Activated gamma-delta T cell treated with anti-CD3 and anti-CD28 coated beads, Interleukin-2, amount 50 U/mL, for 16 hours (primary cell): ENCODE measurements around the gene ODAD4.
A peak's percentile ranks its signal among the peaks of the same experiment; 100 is the strongest.

Experiments used
- DNase-seq: peaks from one replicate; pipeline ENCODE4 v3.0.0-alpha.2; 2020; ENCODE audit warnings: low read depth

The ODAD4 gene, protein sequence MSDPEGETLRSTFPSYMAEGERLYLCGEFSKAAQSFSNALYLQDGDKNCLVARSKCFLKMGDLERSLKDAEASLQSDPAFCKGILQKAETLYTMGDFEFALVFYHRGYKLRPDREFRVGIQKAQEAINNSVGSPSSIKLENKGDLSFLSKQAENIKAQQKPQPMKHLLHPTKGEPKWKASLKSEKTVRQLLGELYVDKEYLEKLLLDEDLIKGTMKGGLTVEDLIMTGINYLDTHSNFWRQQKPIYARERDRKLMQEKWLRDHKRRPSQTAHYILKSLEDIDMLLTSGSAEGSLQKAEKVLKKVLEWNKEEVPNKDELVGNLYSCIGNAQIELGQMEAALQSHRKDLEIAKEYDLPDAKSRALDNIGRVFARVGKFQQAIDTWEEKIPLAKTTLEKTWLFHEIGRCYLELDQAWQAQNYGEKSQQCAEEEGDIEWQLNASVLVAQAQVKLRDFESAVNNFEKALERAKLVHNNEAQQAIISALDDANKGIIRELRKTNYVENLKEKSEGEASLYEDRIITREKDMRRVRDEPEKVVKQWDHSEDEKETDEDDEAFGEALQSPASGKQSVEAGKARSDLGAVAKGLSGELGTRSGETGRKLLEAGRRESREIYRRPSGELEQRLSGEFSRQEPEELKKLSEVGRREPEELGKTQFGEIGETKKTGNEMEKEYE

DNA sequence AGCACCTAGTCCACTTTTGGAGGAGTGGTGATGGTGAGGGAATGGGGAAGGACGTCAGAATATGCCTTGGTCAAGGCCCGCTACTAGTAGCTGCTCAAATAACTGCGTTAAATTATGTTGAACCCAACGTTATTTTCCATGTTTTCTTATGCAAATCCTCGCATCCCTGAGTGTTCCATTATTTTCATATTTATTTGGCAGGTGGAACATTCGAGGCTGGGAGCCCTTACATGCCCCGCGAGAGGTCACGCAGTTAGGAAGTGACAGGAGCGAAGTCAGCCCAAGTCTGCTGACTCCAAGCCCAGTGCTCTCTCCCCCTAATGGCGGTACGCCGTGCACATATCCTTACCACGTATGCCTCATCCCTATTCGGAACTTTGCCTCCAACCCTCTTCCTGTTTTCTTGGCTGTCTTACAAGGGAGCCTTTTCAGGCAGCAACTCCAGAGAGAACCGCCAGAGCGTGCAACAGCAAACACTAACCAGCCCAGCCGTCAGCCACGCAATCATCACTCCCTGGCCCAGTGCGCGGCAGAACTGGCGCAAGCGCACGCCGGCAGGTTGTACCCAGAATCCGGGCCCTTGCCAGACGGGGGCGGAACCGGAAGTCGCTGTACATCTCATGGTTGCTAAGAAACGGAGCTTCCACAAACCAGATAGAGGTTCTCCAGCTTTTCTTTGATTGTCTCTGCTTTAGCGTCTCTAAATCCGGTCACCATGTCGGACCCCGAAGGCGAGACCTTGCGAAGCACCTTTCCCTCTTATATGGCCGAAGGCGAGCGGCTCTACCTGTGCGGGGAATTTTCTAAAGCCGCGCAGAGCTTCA lies at the start of gene ODAD4:
ODAD4 (plus strand) TSS at position 609 of the 824 bp plus-strand sequence; CDS start at position 716, 107 bp downstream.
- peak; percentile 93 for DNase-seq

DNA sequence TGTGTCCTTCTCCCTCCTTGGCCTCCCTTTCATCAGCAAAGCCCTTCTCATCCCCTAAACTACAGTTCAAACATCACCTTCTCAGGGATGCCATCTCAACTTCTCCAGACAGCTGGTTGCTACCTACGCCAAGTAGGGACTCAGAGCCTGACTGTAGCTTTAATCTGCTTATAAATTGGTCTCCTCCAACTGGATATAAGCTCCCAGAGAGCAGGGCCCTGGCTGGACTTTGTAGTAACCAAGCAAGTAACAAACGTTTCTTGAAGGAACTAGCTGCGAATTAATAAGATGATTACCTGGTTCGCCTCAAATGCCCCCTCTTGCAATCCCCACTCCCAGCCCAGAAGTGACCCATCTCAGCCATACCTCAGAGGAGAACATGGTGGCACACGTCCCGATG lies 47.7 kb upstream of the ODAD4 start:
- DNase-seq: no peak

DNA sequence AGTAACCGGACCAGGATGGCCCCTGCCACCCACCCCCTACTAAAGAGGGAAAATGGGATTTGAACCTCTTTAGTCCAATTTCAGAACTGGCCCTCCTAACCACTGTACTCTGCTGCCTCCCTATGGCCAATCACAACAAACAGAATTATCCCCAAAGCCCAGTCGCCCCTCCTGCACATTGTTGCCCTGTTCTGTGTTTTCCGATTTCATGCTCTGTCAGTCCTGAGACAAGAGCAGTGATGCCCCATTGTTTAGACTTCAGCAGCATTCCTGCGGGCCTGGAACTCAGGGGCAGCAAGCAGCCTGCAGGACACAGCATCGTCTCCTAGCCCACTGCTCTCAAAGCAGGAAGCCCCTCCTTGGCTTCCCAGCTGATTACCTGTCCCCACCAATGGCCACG lies 44.7 kb upstream of the ODAD4 start:
- DNase-seq: no peak

DNA sequence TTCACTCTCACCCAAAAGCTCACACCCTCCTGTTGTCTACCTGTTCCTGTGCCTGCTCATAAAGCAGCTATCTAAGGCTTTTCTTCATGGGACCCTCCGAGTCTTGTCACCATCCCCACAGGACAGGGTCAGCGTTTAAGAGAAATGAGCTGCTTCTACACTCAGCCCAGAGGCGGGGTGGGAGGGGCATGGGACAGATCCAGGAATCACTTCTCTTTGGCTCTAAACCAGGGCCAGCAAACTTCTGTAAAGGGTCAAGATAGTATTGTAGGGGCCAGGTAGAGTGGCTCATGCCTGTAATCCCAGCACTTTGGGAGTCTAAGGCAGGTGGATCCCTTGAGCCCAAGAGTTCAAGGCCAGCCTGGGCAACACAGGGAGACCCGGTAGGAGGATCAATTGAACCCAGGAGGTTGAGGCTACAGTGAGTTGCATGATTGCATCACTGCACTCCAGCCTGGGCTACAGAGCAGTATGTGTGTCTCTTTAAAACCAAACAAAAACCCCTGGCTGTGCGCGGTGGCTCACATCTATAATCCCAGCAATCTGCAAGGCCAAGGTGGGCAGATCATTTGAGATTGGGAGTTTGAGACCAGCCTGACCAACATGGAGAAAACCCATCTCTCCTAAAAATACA lies 42.0 kb upstream of the ODAD4 start:
- no peak for DNase-seq

DNA sequence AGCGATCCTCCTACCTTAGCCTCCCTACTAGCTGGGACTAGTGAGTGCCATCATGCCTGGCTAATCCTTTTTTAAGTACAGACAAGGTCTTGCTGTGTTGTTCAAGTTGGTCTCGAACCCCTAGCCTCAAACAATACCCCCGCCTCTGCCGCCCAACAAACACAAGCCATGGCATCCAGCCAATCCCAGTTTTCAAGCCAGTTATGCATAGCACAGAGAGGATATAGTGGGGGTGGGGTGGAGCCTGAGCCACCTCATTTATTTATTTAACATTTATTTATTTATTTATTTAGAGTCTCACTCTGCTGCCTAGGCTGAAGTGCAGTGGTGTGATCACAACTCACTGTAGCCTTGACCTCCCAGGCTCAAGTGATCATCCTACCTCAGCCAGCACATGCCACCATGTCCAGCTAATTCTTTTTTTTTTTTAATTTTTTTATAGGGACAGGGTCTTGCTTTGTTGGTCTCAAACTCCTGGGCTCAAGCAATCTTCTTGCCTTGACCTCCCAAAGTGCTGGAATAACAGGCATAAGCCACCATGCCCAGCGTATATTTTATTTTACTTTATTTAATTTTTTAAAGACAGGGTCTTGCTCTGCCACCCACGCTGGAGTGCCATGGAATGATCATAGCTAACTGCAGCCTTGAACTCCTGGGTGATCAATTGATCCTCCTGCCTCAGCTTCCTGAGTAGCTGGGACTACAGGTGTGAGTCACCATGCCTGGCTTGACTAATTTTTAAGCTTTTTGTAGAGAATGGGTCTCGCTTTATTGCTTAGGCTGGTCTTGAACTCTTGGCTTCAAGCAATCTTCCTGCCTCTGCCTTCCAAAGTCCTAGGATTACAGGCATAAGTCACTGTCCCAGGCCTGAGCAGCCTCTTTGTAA lies 39.0 kb upstream of the ODAD4 start:
- no peak for DNase-seq

DNA sequence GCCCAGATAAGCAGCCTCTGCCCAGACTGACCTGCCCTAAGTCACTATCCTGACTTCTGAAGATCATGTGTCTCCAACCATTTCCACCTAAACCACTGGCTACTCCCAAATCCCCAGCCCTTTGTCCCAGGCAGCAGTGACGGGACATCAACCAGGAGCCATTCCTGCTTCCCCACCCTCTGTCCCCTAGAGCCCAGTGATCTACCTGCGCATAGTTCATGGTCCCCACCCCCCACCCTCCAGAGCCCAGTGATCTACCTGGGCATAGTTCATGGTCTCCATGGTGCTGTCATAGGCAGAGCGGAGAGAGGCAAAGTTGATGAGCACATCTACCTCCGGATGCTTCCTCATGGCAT lies 38.4 kb upstream of the ODAD4 start:
- no peak for DNase-seq

DNA sequence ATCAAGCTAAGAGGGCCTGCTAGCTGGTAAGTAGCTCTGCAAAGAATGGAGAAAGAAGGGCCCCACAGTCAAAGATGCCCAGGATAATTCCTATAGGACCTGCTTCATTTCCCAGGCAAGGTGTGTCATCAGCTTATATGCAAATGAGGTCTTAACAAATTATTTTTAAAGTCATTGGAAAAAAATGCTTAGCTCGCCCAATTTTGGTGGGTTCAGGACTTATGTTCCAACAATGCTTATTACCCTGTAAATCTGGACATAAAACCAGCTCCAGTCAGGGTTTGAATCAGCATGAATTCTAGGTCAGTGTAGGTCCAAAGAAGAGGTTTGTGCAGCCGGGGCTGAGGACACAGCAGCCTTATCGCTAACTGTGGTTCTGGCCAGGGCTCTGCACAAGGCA lies 37.0 kb upstream of the ODAD4 start:
- no peak for DNase-seq

DNA sequence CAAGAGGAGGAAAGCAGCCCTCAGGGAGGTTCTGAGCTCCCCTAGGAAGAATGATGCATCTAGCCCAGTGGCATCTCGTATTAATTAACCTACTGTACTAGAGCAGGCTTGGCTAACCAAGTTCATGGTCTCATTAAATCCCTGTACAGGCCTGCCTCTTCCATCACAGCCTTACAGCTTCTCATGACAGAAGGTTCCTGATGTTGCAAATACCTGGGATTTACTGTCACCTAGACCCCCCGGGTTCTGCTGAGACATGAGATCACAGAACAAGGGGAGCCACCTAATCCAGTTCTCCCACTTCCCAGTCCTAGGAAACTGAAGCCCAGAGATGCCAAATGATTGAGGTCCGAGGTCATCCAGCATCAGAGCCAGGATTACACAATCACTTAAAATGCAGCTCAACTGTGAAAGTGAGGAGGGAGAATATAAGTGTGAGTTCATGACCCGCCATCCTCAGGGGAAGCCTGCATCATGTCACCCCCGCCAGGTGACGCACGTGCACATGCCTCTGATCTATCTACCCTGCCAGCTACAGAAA lies 35.6 kb upstream of the ODAD4 start:
- no peak for DNase-seq

DNA sequence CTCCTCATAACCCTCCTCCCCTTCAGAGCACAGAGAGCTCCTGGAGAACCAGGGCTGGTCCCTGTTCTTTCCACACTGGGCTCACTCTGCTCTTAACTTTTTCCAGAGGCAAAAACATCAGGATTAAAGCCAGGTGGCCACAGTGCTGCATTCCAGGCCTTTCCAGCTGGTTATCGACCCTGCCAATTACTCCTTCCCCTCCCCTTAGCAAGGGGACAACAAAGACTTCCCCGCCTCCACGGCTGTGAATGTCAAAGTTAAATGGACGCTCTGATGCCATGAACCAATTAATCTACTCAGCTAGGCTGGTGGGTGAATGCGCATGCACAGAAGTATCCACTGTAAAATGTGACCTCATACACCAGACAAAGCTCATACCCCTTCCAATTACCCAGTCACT lies 34.8 kb upstream of the ODAD4 start:
- DNase-seq: no peak

DNA sequence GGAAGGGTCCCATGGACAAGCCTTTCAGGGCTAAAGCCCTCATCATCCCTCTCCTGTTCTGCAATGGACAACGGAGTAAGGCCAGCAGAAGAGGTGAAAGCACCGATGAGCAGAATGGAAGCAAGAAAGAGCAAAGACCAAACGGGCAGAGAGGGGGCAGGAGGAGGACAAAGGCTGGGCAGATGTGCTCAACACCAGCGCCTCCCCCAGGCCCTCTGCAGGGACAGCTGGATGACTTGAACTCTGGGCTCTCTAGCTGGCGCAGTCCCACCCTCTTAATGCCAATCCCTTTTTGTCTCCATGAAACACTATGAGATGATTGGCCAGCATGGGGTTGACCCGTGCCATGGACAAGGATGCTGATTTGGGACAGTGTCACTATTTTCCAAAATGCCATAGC lies 33.7 kb upstream of the ODAD4 start:
- no peak for DNase-seq

DNA sequence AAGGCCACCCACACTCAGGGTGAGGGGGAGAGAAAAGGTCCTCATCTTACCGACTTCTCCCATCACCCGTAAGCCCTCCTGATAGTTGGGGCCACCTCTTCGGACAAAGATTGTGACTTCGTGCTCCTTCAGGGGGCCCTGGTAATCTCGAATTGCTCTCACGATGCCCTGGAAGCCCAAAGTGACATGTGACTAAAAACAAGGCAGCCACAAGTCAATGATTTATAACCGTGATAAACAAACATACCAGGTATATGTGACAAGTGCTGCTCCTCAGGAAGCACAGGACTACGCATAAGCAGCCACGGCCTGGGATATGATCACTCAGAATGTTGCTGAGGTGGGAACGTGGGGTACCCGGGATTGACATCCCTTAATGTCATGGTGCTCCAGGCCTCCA lies 28.8 kb upstream of the ODAD4 start:
- no peak for DNase-seq

DNA sequence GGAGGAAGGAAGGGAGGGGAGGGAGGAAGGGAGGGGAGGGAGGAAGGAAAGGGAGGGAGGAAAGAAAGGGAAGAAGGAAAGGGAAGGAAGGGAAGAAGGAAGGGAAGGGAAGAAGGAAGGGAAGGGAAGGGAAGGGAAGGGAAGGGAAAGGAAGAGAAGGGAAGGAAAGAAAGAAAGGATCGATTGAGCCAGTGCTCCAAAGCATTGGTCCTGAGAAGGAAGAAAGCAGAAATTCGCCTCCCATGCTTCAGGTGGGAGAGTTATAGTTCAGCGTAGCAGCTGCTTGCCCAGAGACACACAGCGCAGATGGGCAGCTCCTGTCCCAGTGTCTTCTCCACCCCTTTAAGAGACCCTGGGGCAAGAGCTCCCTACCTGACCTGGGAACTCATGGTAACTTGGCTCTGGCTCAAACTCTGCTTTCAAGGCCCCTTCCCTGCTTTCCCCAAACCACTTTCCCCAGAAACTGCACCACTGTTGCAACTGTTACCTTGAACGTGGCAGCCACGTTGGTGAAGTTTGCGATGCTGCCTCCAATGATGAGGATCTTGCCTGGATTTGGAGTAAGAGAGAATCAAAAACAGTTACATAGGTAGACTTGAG lies 26.1 kb upstream of the ODAD4 start:
- no peak for DNase-seq

DNA sequence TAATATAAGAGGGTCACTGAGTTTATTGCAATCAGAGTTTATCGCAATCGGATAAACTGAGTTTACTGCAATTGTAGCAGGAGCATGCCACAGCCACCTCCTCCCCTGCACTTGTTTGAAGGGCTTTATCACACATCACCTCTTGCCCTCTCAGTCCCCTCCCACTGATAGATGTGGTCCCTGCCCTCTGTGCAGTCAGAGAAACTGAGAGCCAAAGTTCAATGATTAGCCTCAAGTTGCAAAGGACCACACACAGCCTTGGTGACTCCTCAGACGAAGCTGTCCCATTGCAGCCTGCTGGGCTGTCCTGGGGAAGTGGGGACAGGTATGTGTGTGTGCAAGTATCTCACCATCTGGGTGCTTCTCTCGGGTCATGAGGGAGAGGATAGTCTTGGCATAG lies 25.2 kb upstream of the ODAD4 start:
- DNase-seq: no peak

DNA sequence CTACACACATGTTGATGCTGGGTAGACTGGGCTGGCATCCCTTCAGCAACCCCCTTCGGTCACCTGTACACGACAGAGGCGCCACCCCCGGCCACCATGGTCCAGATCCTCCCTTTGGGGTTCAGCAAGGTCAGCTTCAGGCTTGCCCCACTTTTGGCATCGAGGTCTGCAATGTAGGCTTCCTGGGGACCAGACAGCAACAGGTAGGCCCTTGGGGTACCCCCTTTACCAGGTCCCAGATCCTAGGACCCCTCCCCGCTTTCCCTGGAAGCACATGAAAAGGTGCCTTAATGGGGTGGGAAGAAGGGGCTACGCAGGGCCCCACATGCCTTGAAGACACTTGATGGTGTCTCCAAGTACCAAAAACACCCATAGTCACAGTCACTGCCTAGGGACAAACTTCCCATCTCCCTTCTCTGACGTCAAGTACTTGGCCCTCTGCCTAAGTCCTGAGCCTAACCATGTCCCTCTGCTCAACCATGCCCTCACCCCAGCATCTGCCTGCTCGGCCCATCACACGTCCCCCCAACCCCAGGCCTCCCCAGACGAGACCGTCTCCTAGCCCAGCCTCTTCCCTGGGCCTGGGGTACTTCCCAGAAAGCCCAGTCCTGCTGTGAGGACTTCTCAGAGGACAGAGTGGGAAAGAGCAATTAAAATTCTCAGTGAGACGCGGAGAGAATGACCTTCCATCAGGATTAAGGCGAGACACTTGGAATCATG lies 23.8 kb upstream of the ODAD4 start:
- no peak for DNase-seq

DNA sequence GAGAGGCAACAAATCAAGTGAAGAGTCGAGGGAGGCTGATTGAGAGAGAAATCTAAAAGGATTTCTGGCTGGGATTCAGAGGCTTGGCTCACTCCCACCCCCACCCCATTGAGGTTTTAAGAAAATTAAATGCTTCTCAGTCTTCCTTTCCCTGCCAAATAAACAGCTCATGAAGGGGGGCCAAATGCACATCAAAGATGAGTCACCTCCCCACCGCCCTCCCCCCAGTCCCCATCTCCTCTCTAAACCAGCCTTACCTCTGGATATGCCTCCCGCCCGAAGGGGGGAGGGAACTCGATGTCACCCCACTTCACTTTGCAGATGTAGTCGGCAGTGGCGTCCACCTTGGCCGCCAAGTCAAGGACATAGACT lies 23.2 kb upstream of the ODAD4 start:
- no peak for DNase-seq

DNA sequence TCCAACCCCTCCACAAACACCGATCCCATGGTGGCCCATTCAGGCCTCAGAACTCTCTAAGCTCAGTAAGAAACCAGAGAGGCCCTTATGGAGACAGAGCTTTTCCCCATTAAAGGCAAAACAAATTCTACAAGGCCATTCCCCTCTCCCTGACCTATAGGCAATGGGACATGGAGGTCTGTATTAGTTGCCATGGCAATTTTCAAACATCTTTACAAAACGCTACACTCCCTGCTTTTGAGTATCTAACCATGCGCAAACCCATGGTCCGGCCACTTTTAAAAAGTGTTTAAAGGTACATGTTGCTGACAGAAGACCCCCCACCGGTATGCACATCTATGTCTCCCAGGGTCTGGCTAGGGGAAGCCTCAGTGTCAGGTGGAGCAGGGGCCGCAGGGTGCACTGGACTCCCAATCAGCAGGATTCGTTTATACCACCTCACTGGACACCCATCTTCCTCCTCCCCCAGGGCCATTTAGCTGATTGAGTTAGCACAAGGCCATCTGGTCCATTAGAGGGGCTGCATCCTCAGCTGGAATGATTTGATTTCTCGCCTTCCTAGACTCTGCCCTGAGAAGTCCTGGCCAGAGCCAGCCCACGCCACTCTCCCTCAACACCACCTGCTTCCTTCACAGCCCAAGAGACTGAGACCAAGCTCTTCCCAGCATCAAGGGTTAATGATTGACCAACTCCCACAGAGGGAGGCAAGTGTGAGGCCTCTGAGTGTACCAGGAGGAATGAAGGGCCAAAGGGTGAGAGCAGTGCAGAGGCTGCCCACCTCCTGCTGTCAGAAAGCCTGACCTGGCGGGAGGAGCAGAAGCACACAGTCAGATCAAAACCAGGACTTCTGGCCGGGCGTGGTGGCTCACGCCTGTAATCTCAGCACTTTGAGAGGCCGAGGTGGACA lies 22.5 kb upstream of the ODAD4 start:
- DNase-seq: no peak

DNA sequence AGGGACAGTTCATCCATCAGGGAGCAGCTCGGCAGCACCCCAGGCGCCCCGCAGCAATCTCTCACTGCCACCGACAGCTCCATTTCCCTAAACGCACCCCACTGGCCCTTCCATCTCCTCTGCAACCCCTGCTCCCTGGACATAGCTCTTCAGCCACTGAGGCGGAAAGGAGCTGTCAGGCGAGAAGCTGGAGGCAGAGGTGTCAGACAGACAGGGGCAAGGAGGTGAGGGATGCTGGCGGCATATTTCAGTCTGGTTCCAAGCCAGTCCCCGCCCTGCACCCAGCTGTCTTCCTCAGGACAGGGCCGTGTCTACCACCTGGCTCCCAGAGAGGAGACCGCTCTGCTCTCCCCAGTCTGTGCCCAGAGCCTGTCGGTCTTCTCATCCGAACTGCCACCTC lies 21.3 kb upstream of the ODAD4 start:
- no peak for DNase-seq

DNA sequence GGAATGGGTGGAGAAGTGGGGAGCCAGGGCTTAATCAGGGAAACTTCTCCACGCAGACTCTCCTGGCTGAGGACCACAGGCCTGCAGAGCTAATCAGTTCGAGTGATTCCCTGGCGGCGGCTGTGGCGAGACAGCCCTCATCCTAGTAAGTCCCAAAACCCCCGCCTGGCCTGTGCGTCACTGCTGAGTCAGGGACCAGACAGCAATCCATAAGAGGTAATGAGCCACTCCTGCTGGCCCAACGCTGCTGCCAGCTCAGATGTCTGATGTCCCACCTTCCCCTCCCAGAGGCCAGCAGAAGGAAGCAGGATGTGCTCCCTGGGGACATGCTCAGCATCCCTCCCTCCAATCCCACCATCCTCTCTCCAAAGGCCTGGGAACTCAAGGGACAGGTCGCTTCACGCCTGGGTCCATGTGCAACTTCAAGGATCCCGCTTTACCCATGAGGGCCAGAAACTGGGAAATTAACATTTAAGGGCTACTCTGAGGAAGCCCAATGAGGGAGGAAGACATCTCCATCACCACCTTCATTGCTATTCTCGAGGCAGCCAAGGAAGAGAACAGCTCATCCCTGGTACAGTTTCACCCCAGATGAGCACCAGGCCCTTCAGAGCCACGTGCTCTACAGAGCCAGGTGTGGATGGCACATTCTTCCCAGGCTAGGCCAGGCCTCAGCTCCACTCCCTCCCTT lies 19.6 kb upstream of the ODAD4 start:
- no peak for DNase-seq
